Measurements from ENCODE around the gene PIGS. TPM values are rescaled to one million over a fixed set of nuclear protein-coding genes. Genes with fewer than 3 reads are reported as not detected.
"Not testable (repeated sequence)": the region's sequence is repeated elsewhere in the genome, so short reads cannot be mapped to it uniquely, and the experiment has no call there.

PIGS gene
- total RNA-seq, 1 experiment from 2014 or later, result 48.2 TPM

- DNase-seq (ENCODE audit: extremely low read depth, low read depth), result no peak
Measured at GRCh38 chr17:28579526-28579925, 8.2 kb upstream of the PIGS start.

DNA sequence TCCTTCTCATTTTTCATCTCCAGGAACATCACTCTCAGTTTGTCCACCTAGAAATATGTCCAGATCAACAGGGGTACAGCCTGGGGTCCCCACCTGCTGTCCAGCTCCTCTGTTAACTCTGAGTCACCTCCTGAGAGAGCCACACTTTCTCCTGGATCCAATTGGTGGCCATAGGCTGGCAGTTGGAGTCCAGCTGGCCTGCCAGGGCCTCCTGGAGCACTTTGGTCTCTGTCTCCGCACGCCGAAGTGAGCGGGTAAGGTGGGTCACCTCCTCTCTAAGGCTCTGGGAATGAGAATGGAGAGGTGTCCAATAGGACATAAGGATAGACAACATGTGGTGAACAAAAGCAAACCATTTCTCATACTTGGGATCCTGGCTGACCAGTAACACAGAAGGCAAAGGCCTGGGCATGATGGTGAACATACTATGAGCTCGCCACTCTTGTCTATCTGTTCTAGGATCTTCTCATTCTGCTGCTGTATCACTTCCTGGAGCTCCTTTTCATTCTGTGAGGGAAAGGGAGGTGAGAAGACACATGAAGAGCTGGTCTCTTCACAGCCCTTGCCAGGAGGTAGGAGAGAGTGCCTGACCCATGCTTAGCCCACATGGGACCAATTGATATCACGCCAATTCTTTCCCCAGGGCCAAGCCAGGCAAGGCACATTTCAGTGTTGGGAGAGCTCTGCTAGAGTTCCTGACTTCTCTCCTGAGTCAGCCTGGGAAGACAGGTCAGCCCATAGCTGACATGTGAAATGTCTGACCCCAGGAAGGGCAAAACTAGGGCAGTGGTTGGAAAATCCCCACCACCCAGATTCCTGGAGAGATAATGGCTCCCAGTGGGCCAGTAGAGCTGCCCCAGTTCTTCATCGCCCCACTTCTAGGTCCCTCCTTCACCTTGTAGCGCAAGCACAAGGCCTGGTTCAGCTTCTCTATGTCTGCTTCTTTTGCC, 7.2 kb upstream of the PIGS start:
- no peak for DNase-seq (ENCODE audit: extremely low read depth, low read depth)

DNA sequence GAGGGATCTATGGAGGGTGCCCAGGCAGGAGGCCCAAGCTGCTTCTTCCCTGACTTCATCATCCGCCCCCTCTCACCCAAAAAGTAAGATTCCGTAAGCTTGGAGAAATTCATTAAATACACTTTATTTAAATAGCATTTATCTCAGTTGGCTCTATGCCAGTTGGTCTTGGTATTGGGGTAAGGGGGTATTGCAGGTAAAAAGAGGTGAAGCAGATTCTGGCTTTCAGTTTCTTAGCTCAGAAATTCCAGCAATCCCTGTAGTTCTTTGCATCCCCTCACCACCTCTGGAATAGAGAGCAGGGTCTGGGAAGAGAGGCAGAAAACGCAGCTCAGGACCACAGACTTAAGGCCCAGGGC, 6.1 kb upstream of the PIGS start:
- no peak for DNase-seq (ENCODE audit: extremely low read depth, low read depth)

DNA sequence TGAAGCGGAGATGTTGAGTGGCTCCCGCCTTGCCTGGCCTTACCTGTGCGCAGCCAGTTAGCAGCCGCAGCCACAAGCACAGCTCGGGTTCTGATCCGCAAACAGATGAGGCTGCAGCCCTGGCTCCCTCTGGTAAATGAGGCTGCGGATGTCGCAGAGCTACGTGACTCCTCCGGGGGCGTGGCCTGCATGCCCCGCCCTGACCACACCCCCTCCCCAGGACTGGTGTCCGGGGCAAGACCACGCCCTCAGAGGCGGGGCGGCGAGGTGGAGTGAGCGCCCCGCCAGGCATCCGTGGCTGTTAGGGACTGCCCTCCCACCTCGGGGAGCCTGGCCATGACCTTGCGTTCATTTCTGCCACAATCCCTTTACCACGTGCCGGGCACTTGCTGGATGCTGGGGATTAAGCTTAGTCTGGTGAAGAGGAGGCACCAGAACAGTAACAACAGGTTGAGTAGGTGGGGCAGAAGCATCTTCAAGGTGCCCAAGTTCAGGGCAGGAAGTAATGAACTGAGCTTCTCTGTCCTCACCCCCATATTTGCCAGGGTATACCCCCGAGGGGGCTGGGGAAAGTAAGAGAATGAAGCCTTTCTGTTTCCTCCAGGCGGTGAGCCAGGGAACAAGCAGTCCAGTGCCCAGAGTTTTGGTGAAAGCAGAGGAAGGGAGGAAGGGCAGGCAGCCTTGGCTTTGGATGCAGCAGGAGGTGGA, 5.6 kb upstream of the PIGS start, which contains the start of gene ALDOC:
Gene ALDOC, minus strand, starts transcription at position 138 of the 708 bp plus-strand sequence. CDS start 1,363 bp downstream, outside the sequence.
- peak; percentile 93 for DNase-seq (ENCODE audit: extremely low read depth, low read depth)

DNA sequence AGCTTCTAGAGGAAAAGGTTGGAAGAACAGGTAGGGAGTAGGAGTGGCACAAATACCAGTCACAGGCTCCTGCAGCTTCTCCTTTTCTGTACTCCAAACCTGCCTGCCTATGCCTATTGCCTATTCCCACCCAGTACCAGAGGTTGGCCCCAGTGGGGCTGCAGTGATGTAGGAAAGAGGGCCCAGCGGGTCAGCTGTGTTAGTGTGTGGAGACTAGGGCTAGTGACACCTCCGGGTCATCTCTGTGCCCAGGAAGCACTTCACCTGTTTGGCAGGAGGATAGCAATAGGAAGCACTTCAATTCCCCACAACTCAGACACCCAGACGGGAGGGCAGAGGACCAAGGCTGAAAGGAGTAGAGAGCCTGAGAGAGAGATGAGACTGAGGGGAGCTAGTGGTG, 4.7 kb upstream of the PIGS start:
- DNase-seq (ENCODE audit: extremely low read depth, low read depth), result not testable (repeated sequence)

- DNase-seq (ENCODE audit: extremely low read depth, low read depth), result no peak
Measured at GRCh38 chr17:28575126-28575795, 3.9 kb upstream of the PIGS start.

DNA sequence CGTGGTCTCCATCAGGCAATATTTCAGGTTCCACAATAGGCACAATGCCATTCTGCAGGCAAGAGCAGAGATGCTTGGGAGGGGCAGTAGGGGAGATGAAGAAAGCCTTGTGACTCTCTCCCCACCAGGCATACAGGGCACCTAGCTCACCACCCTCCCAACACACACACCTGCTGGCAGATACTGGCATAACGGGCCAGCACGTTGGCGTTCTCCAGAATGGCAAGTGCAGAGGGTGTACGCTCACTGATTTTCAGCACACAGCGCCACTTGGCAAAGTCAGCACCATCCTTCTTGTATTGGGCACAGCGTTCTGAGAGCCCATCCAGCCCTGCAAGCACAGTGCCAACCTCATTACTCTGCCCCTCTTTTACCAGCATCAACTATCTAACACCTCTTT, 3.2 kb upstream of the PIGS start:
- no peak for DNase-seq (ENCODE audit: extremely low read depth, low read depth)

GRCh38 chr17:28573966-28574480, 2.7 kb upstream of the PIGS start:
- no peak for DNase-seq (ENCODE audit: extremely low read depth, low read depth)

DNA sequence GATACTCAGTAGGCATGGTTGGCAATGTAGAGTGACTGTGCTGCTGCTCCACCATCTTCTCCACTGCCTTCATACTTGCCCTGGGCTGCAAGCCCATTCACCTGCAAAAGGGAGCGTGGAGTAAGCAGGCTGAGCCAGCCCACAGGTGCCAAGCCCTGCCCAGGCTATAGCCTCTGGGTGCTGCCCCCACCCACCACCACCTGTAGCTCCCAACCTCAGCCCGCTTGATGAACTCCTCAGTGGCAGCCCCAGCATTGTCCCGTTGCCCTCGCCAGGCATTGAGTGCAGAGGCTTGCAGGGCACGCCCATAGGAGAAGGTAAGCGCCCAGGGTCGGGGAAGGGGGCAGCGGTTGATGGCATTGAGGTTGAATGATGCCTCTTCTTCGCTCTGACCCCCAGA, 2.2 kb upstream of the PIGS start:
- no peak for DNase-seq (ENCODE audit: extremely low read depth, low read depth)

DNA sequence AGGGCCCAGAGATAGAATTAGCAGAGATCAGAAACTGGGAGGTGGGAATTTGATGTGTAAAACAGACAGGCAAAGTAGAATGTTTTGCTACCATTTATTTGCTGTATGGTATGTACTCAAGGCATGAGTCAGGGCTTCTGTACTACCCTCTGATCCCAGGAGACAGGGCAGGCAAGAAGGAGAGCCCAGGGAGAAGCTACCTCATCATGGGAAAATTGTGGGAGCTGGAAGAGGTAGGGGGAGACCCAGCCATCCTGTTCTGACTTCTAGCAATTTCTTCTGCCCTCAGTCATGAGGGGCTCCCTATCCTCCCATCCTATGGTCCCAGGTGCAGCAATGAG, 1.7 kb upstream of the PIGS start:
- no peak for DNase-seq (ENCODE audit: extremely low read depth, low read depth)

GRCh38 chr17:28572259-28573039, 1.1 kb upstream of the PIGS start:
- no peak for DNase-seq (ENCODE audit: extremely low read depth, low read depth)

DNA sequence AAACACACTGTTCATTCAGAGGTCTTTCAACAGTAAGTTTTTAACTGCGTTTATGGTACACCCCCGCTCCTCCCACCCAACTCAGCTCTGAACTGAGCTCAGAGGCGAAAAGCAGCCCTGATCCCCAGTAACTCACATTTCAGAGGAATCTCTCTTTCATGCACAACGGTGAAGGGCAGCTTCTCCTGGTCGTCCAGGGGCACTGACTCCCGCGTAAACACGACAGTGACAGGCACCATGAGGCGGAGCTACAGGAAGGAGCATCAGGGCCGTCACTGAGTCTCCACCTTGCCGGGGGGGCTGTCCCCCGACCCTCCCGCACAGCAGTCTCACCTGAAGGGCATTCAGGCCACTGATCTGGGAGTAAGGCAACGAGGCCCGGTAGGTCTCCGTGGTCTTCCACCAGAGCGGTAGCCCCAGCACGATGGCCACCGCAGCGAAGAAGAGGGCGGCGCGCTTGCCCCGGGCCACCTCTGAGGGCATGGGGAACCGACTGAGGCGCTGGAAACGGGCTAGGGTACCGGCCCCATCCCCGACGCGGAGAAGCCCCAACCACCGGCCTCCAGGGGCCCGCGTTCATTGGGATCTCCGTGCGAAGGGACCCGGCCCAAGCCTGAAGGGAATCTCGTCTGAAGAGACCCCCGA, 486 bp downstream of the PIGS start:
- no peak for DNase-seq (ENCODE audit: extremely low read depth, low read depth)

DNA sequence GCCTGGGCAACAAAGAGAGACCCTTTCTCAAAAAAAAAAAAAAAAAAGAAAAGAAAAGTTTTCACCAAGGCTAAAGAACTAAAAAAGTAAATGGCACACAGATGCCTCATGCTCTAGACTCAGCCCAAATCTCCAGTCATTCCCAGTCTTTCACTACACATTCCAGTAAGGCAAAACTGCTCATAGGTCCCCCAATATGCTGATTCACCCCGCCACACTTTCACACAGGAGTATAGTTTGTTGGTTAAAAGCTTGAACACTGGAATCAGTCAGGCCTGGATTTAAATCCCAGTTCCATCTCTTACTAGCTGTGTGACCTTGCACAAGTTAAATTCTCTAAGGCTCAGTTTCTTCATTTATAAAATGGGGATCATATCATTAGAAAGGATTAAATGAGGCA, 1.9 kb downstream of the PIGS start:
- no peak for DNase-seq (ENCODE audit: extremely low read depth, low read depth)

- no peak for DNase-seq (ENCODE audit: extremely low read depth, low read depth)
Measured at GRCh38 chr17:28567604-28568003, 3.7 kb downstream of the PIGS start.

DNA sequence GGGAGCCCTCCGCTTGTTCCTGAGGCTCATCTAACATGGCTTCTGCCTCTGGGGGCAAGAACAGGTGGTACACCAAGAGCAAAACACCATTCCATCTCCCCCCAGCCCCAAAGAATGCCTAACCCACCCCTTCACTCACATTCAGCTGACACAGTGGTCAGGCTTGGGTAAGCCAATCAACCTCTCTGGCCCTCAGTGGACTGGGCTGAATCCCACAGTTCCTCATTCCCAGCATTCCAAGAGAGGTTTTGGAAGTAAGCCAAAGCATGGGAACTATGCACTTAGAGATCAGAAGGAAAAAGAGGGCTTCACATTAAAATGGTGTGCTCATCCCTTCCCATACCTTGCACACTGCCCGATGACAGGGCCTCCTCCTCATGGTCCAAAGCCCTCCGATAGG, 7.8 kb downstream of the PIGS start:
- no peak for DNase-seq (ENCODE audit: extremely low read depth, low read depth)

GRCh38 chr17:28555022-28555421, 16.3 kb downstream of the PIGS start:
- DNase-seq (ENCODE audit: extremely low read depth, low read depth), result no peak

- no peak for DNase-seq (ENCODE audit: extremely low read depth, low read depth)
Measured at GRCh38 chr17:28554565-28554964, 16.8 kb downstream of the PIGS start.

- DNase-seq (ENCODE audit: extremely low read depth, low read depth), result no peak
Measured at GRCh38 chr17:28553000-28553505, 18.3 kb downstream of the PIGS start.

- DNase-seq (ENCODE audit: extremely low read depth, low read depth), result peak; percentile 53
Measured at GRCh38 chr17:28552176-28552999, 18.9 kb downstream of the PIGS start, which contains the start of gene UNC119. Gene UNC119 (minus strand): TSS chr17:28552624. CDS start chr17:28552557, 67 bp downstream.
